K562 (cell line): ENCODE measurements around the gene NF1. TPM values are rescaled to one million over a fixed set of nuclear protein-coding genes. Genes with fewer than 3 reads are reported as not detected.

Experiments used
- ATAC-seq: fragments of 200-7000 bp; cut with Tn5 transposase; 3 replicates; pipeline ENCODE4 v1.9.1; 2020; ENCODE audit warnings: moderate library complexity
- BruUV-seq: library from RNA; stranded (reverse); fragments of 400-500 nt; replicated peaks from 2 replicates; lab custom pipeline; 2021; lab: Mats Ljungman, UMichigan
- CTCF ChIA-PET: fragments of 300-600 bp; formaldehyde crosslinking; extraction: SDS; loops from one replicate; lab custom pipeline; 2021; ENCODE audit warnings: low intra/inter-chr PET ratio; lab: Yijun Ruan, JAX
- POLR2A ChIA-PET: fragments of 300-600, 350-650 bp; sonication (Branson Sonifier 250); formaldehyde crosslinking; extraction: SDS; loops from one replicate; lab custom pipeline; 2021; ENCODE audit warnings: antibody characterized with exemption, inconsistent platforms; lab: Yijun Ruan, JAX
- DNase-seq, 4 experiments: peaks; one replicate each; pipeline versions ENCODE4 v3.0.0 to v3.0.0-alpha.2; 2011 to 2018; ENCODE audit warnings: low spot score in 3 of 4, mixed read lengths in 3 of 4; ENCODE audit errors: extremely low read depth in 1 of 4
- FAIRE-seq: peaks from 2 replicates; lab custom pipeline; 2011; peaks lifted over from hg19 to GRCh38; lab: Jason Lieb, UNC
- H2AFZ ChIP-seq: 2 replicates; pipeline ENCODE4 v1.6.0; 2011; ENCODE audit warnings: low read depth, low read length, control low read depth, inconsistent platforms
- H3K27ac ChIP-seq: fragments of 200-600 bp; 3 replicates; pipeline ENCODE4 v1.8.0; 2011; ENCODE audit warnings: low read depth, mild to moderate bottlenecking, control low read depth, inconsistent platforms, low read length, moderate library complexity, mixed read lengths; ENCODE audit errors: extremely low read depth
- H3K27me3 ChIP-seq, 2 experiments: fragments of 300-600 bp in 1 of 2; 2 replicates in 1 of 2; 3 replicates in 1 of 2; pipeline versions ENCODE4 v1.6.0 to v1.8.0; 2011; ENCODE audit warnings: inconsistent platforms in 2 of 2, low read length in 2 of 2, mild to moderate bottlenecking in 1 of 2, mixed read lengths in 1 of 2, moderate library complexity in 1 of 2; ENCODE audit not compliant: control insufficient read depth in 2 of 2, insufficient read depth in 2 of 2
- H3K36me3 ChIP-seq: fragments of 300-600 bp; 3 replicates; pipeline ENCODE4 v1.8.0; 2011; ENCODE audit warnings: mild to moderate bottlenecking, low read length, inconsistent platforms; ENCODE audit not compliant: control insufficient read depth, insufficient read depth
- H3K4me1 ChIP-seq, 2 experiments: fragments of 200-600 bp in 1 of 2; replicated peaks in 1 of 2; 2 replicates in 1 of 2; 3 replicates in 1 of 2; pipeline versions ENCODE4 v1.5.1 to v1.8.0; 2011; ENCODE audit warnings: inconsistent platforms in 2 of 2, low read length in 2 of 2, mild to moderate bottlenecking in 1 of 2, mixed read lengths in 1 of 2, moderate library complexity in 1 of 2; ENCODE audit not compliant: control insufficient read depth in 2 of 2, insufficient read depth in 2 of 2
- H3K4me2 ChIP-seq: 2 replicates; pipeline ENCODE4 v1.6.1; 2011; ENCODE audit warnings: low read length, control low read depth, inconsistent platforms, mixed read lengths; ENCODE audit not compliant: insufficient read depth
- H3K4me3 ChIP-seq: fragments of 200-600 bp; sonication (generic), shearing (Covaris generic); 2 replicates; pipeline ENCODE4 v1.5.1; 2016; ENCODE audit warnings: control low read depth, inconsistent platforms
- H3K79me2 ChIP-seq: fragments of 200-600 bp; 3 replicates; pipeline ENCODE4 v1.8.0; 2011; ENCODE audit warnings: low read length, inconsistent platforms; ENCODE audit not compliant: control insufficient read depth, insufficient read depth
- H3K9ac ChIP-seq, 2 experiments: 2 replicates each; pipeline versions ENCODE4 v1.6.0 to v1.6.1; 2011; ENCODE audit warnings: low read depth in 2 of 2, low read length in 2 of 2, control low read depth in 1 of 2, inconsistent platforms in 1 of 2, mild to moderate bottlenecking in 1 of 2, mixed read lengths in 1 of 2; ENCODE audit not compliant: insufficient read depth in 1 of 2
- H3K9me1 ChIP-seq: one replicate; pipeline ENCODE4 v1.6.0; 2011; ENCODE audit warnings: inconsistent platforms, mild to moderate bottlenecking, low read length, moderate library complexity; ENCODE audit not compliant: control insufficient read depth, insufficient read depth
- H3K9me3 ChIP-seq: replicated peaks from 2 replicates; pipeline ENCODE4 v1.5.1; 2011; ENCODE audit warnings: low read depth, low read length, inconsistent platforms; ENCODE audit not compliant: control insufficient read depth, insufficient read depth
- H4K20me1 ChIP-seq: replicated peaks from 2 replicates; pipeline ENCODE4 v1.6.1; 2011; ENCODE audit warnings: low read length, inconsistent platforms, mixed read lengths; ENCODE audit not compliant: control insufficient read depth, insufficient read depth
- ATF4 ChIP-seq: fragments of 450-650 bp; formaldehyde crosslinking; IDR thresholded peaks from 2 replicates; pipeline ENCODE4 v1.4.0; 2022; ENCODE audit warnings: mild to moderate bottlenecking, moderate library complexity
- COPS2 ChIP-seq: fragments of 450-650 bp; conservative IDR thresholded peaks from 2 replicates; pipeline ENCODE4 v1.6.1; 2016; ENCODE audit warnings: mild to moderate bottlenecking, moderate library complexity
- FOXP1 ChIP-seq: sonication (generic); formaldehyde crosslinking; IDR thresholded peaks from 2 replicates; pipeline ENCODE4 v1.8.0; 2022; ENCODE audit warnings: mild to moderate bottlenecking, missing genetic modification reagents
- HBP1 ChIP-seq: fragments of 450-650 bp; formaldehyde crosslinking; IDR thresholded peaks from 2 replicates; pipeline ENCODE4 v1.4.0; 2022; ENCODE audit warnings: missing genetic modification characterization
- HDAC3 ChIP-seq: fragments of 450-650 bp; IDR thresholded peaks from 2 replicates; pipeline ENCODE4 v1.6.1; 2018; ENCODE audit warnings: borderline replicate concordance, mild to moderate bottlenecking, moderate library complexity; ENCODE audit not compliant: partially characterized antibody
- NFE2L1 ChIP-seq: fragments of 450-650 bp; IDR thresholded peaks from 2 replicates; pipeline ENCODE4 v1.6.1; 2016; ENCODE audit warnings: missing genetic modification characterization, low read depth, mild to moderate bottlenecking, missing compliant biosample characterization, moderate library complexity, borderline replicate concordance
- NFIC ChIP-seq: fragments of 450-650 bp; IDR thresholded peaks from 2 replicates; pipeline ENCODE4 v1.6.1; 2017; ENCODE audit warnings: mild to moderate bottlenecking, inconsistent platforms
- OTX1 ChIP-seq: fragments of 450-650 bp; formaldehyde crosslinking; IDR thresholded peaks from 2 replicates; pipeline ENCODE4 v1.4.0; 2022; ENCODE audit warnings: mild to moderate bottlenecking
- PRMT5 ChIP-seq: sonication (generic); formaldehyde crosslinking; IDR thresholded peaks from 2 replicates; pipeline ENCODE4 v1.5.0; 2020; ENCODE audit warnings: missing genetic modification reagents
- RAD21 ChIP-seq, 2 experiments: fragments of 250-450 bp in 1 of 2; fragments of 450-650 bp in 1 of 2; sonication (Bioruptor Pico) in 1 of 2; formaldehyde crosslinking in 1 of 2; IDR thresholded peaks in 1 of 2; conservative IDR thresholded peaks in 1 of 2; 2 replicates each; pipeline versions ENCODE4 v1.4.0 to v1.8.0; 2020 to 2022; ENCODE audit warnings: mild to moderate bottlenecking in 2 of 2, moderate library complexity in 1 of 2
- SAFB2 ChIP-seq: fragments of 200-400 bp; formaldehyde crosslinking; IDR thresholded peaks from 2 replicates; pipeline ENCODE4 v1.6.1; 2018; ENCODE audit warnings: borderline replicate concordance, low read length, low read depth, moderate library complexity; ENCODE audit not compliant: severe bottlenecking
- TAF9B ChIP-seq: fragments of 450-650 bp; IDR thresholded peaks from 2 replicates; pipeline ENCODE4 v1.6.1; 2018; ENCODE audit warnings: mild to moderate bottlenecking; ENCODE audit not compliant: partially characterized antibody
- TEAD4 ChIP-seq, 2 experiments: sonication (generic) in 1 of 2; formaldehyde crosslinking in 1 of 2; IDR thresholded peaks; 2 replicates each; pipeline versions ENCODE4 v1.6.1 to v1.8.0; 2012 to 2022; ENCODE audit warnings: borderline replicate concordance in 1 of 2, inconsistent platforms in 1 of 2, low read length in 1 of 2, mild to moderate bottlenecking in 1 of 2, missing genetic modification reagents in 1 of 2
- ZC3H4 ChIP-seq: sonication (generic); formaldehyde crosslinking; IDR thresholded peaks from 2 replicates; pipeline ENCODE4 v1.9.0; 2021; ENCODE audit warnings: missing genetic modification reagents, borderline replicate concordance
- ZNF75A ChIP-seq: fragments of 450-650 bp; formaldehyde crosslinking; IDR thresholded peaks from 2 replicates; pipeline ENCODE4 v1.4.0; 2020; ENCODE audit warnings: mild to moderate bottlenecking
- WGBS: fragments of 100-300 bp; shearing (Covaris generic); methylation state at CpG from one replicate; pipeline ENCODE4 v1.1.6; 2016; ENCODE audit warnings: low coverage, mixed read lengths; ENCODE audit not compliant: insufficient coverage; ENCODE audit errors: missing lambda C conversion rate; 5-methylcytosine and 5-hydroxymethylcytosine counted together
- in situ Hi-C: fragments of 300-500 bp; cut with MboI; formaldehyde crosslinking; loops from 4 replicates; pipeline ENCODE4 v1.15.0; 2018; ENCODE audit warnings: inconsistent platforms, mixed read lengths
- intact Hi-C: fragments of 100-400 bp; cut with micrococcal nuclease; formaldehyde crosslinking; loops from 2 replicates; pipeline ENCODE4 v1.14.2; 2022
- polyA plus RNA-seq, 8 experiments: library from polyadenylated mRNA; depleted of rRNA in 4 of 8; stranded (reverse) in 5 of 8; unstranded in 3 of 8; fragments of >200 nt; fragmentation: Nextera tagmentation in 2 of 8; fragmentation: Illumina TruSeq in 1 of 8; extraction: Ambion mirVana in 2 of 8; extraction: Trizol in 1 of 8; gene quantifications; 2 replicates each; pipeline versions ENCODE4 v1.2.1 to v1.2.3, GENCODE V29; 2011 to 2014; ENCODE audit warnings: inconsistent platforms in 1 of 8, missing spikeins in 1 of 8
- total RNA-seq, 7 experiments: library from RNA; depleted of rRNA in 6 of 7; stranded (reverse); fragments of >200 nt in 6 of 7; fragmentation: Illumina TruSeq in 2 of 7; extraction: Trizol in 2 of 7; gene quantifications; 2 replicates each; pipeline versions ENCODE4 v1.2.1 to v1.2.3, GENCODE V29; 2011 to 2021; ENCODE audit warnings: low replicate concordance in 1 of 7

Gene NF1
- total and polyA plus RNA-seq, 9 of the 15 experiments (the other 6 are each of a cell fraction or from before 2014, with no cell fraction given) = 3.4 to 41.9 (median 24.3) TPM

GRCh38 chr17:31411707-31412285, 317.0 kb downstream of the NF1 start:
- Histone ChIP-seq H3K27ac (no peak overlapping the region), H3K4me2 (no peak overlapping the region), H3K9ac (no peak overlapping the region), H3K9me3 (no peaks in the 10 kb centered on the region), H3K9me1 (peaks cover 7% of the 10 kb centered on the region), H4K20me1 (no peaks in the 10 kb centered on the region), H3K79me2 (no peaks in the 10 kb centered on the region), H3K4me3 (no peak overlapping the region), H2AFZ (no peak overlapping the region), H3K4me1 (no peaks in the 10 kb centered on the region; a peak in 1 of 5 replicates), H3K36me3 (no peaks in the 10 kb centered on the region), H3K27me3 (peaks cover 42 to 80% of the 10 kb centered on the region in 2 experiments)
- ChIA-PET CTCF (no interaction called here), POLR2A (no interaction called here)
- intact Hi-C loops (no loop called here), in situ Hi-C loops (no loop called here)
- ATAC-seq = no peak
- no TSS peak for BruUV-seq
- FAIRE-seq = no peak
- DNase-seq = no peak
- WGBS = 0% methylated on average over 13 of the region's 13 CpGs
- TF ChIP-seq OTX1 (CRISPR knock-in tag) (no peak), RAD21 (CRISPR knock-in tag; conservative IDR thresholded peaks at IDR 0.05 in 1 of 2, IDR thresholded peaks at IDR 0.05 in 1 of 2) (no peak), NFE2L1 (no peak), ATF4 (CRISPR knock-in tag) (no peak), HDAC3 (no peak), FOXP1 (CRISPR knock-in tag) (no peak), ZNF75A (CRISPR knock-in tag) (no peak), HBP1 (no peak), SAFB2 (no peak), TEAD4 (IDR thresholded peaks at IDR 0.05; ENCODE audit: low read length) (no peak), TEAD4 (CRISPR knock-in tag; IDR thresholded peaks at IDR 0.05; ENCODE audit: borderline replicate concordance) (no peak), COPS2 (no peak), NFIC (no peak), PRMT5 (CRISPR knock-in tag) (no peak), TAF9B (no peak), ZC3H4 (no peak)
